ENCODE results near the gene POLR2M.

DNA sequence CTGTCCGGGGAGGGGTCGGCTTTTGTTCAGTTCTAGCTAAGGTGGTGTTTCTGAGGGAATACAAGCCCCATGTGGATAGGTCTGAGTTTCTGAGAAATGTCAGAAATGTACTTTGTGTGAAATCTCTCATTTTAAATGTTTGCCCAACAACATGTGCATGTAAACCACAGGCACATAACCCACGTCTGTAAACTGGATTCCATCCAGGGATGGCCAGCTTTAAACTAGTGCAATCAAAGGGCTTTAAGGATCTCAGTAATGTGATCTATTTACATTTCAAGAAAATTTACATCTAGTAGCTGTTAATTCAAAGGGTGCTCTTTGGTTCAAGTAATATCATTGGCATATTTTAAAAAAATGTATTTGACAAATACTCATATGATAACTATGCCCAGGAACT lies 52.0 kb downstream of the POLR2M start:
- TF ChIP-seq, protein P1, sequence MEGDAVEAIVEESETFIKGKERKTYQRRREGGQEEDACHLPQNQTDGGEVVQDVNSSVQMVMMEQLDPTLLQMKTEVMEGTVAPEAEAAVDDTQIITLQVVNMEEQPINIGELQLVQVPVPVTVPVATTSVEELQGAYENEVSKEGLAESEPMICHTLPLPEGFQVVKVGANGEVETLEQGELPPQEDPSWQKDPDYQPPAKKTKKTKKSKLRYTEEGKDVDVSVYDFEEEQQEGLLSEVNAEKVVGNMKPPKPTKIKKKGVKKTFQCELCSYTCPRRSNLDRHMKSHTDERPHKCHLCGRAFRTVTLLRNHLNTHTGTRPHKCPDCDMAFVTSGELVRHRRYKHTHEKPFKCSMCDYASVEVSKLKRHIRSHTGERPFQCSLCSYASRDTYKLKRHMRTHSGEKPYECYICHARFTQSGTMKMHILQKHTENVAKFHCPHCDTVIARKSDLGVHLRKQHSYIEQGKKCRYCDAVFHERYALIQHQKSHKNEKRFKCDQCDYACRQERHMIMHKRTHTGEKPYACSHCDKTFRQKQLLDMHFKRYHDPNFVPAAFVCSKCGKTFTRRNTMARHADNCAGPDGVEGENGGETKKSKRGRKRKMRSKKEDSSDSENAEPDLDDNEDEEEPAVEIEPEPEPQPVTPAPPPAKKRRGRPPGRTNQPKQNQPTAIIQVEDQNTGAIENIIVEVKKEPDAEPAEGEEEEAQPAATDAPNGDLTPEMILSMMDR (IDR thresholded peaks at IDR 0.05; ENCODE audit: insufficient read depth, low read length, poor library complexity, severe bottlenecking) = no peak
- no peak for TF ChIP-seq EZH2phosphoT487 (conservative IDR thresholded peaks at IDR 0.05; ENCODE audit: low read length)

Measured in SU-DHL-6 (cell line).